ENCODE results near the gene LBR.
"Not testable (repeated sequence)": the region's sequence is repeated elsewhere in the genome, so short reads cannot be mapped to it uniquely, and the experiment has no call there.

LBR gene

GRCh38 chr1:225427235-225428067 lies at the start of gene LBR:
TSS of gene LBR (minus strand) at chr1:225428038. CDS start at chr1:225424075, 3,963 bp downstream.
- DNase-seq = no peak

- no peak for DNase-seq
These were observed 49.6 kb upstream of the LBR start for GRCh38 chr1:225477296-225477911.

- no peak for DNase-seq
These were observed 48.7 kb upstream of the LBR start for GRCh38 chr1:225476538-225476988.

- no peak for DNase-seq
These were observed 48.3 kb upstream of the LBR start for GRCh38 chr1:225476100-225476511.

- DNase-seq = peak; percentile 32
These were observed 47.4 kb upstream of the LBR start for GRCh38 chr1:225474986-225475820.

- DNase-seq = no peak
These were observed 46.7 kb upstream of the LBR start for GRCh38 chr1:225474439-225474985.

- not testable (repeated sequence) for DNase-seq
These were observed 46.0 kb upstream of the LBR start for GRCh38 chr1:225473676-225474438.

GRCh38 chr1:225473266-225473665 lies 45.4 kb upstream of the LBR start:
- DNase-seq = not testable (repeated sequence)

- DNase-seq = no peak
These were observed 43.8 kb upstream of the LBR start for GRCh38 chr1:225471453-225472301.

GRCh38 chr1:225471109-225471452 lies 43.2 kb upstream of the LBR start:
- no peak for DNase-seq

- DNase-seq = no peak
These were observed 42.6 kb upstream of the LBR start for GRCh38 chr1:225470211-225471108.

GRCh38 chr1:225469051-225469450 lies 41.2 kb upstream of the LBR start:
- no peak for DNase-seq

- DNase-seq = no peak
These were observed 40.6 kb upstream of the LBR start for GRCh38 chr1:225468270-225469020.

GRCh38 chr1:225467193-225468020 lies 39.6 kb upstream of the LBR start:
- no peak for DNase-seq

GRCh38 chr1:225466848-225467192 lies 39.0 kb upstream of the LBR start:
- no peak for DNase-seq

- no peak for DNase-seq
These were observed 38.1 kb upstream of the LBR start for GRCh38 chr1:225465793-225466517.

- DNase-seq = no peak
These were observed 37.3 kb upstream of the LBR start for GRCh38 chr1:225464851-225465792.

All from NCI-H1092 (cell line).